ENCODE data around the gene TMEM178B. TPM values are rescaled to one million over a fixed set of nuclear protein-coding genes. Genes with fewer than 3 reads are reported as not detected.

TMEM178B gene
- total and polyA plus RNA-seq, 10 of the 15 experiments (the other 5 are each of a cell fraction or from before 2014, with no cell fraction given), result 0.01 to 1.1 (median 0.04) TPM; not detected in 2

GRCh38 chr7:141264511-141264910 lies 190.6 kb downstream of the TMEM178B start:
- in situ Hi-C loops (cut with MboI), result no loop called here
- DNase-seq (ENCODE audit: low read depth, low spot score) (no peak), FAIRE-seq (no peak), ATAC-seq (no peak)
- Histone ChIP-seq H3K9me3 (replicated peaks; ENCODE audit: control insufficient read depth, insufficient read depth, low read length) (no peaks in the 10 kb centered on the region; the same call in 2 of the 3 replicates), H3K79me2 (ENCODE audit: control insufficient read depth, insufficient read depth, low read length) (no peaks in the 10 kb centered on the region), H3K4me1 (ENCODE audit: control insufficient read depth, insufficient read depth, low read length) (no peaks in the 10 kb centered on the region), H4K20me1 (ENCODE audit: control insufficient read depth, insufficient read depth) (no peaks in the 10 kb centered on the region), H3K36me3 (ENCODE audit: control insufficient read depth in 2 of 2, insufficient read depth in 2 of 2, low read length in 1 of 2) (no peaks in the 10 kb centered on the region), H3K4me3 (no peak overlapping the region), H3K27ac (ENCODE audit: control insufficient read depth, insufficient read depth) (no peak overlapping the region), H3K4me2 (ENCODE audit: control insufficient read depth, insufficient read depth) (no peak overlapping the region), H3K27me3 (replicated peaks in 1 of 2; ENCODE audit: control insufficient read depth in 2 of 2, insufficient read depth in 2 of 2, low read length in 1 of 2) (no peaks in the 10 kb centered on the region), H2AFZ (ENCODE audit: control insufficient read depth, low read depth, low read length) (no peak overlapping the region), H3K9ac (ENCODE audit: control insufficient read depth, insufficient read depth, low read length) (no peak overlapping the region)
- ChIA-PET SMC1A (ENCODE audit: uncharacterized antibody, unreplicated experiment) (interaction anchor here (1.0 kb wide), 1 partner anchor 38 kb away, joined by 3 read pairs; no protein-coding TSS in a partner anchor), RAD21 (ENCODE audit: unreplicated experiment) (no interaction called here), CTCF (no interaction called here), POLR2A (no interaction called here)
- WGBS (ENCODE audit: insufficient coverage, insufficient replicate concordance, low lambda C conversion rate, missing lambda C conversion rate), result 40% methylated on average over 2 of the region's 2 CpGs
- intact Hi-C loops (cut with micrococcal nuclease; ENCODE audit: unreplicated experiment), result no loop called here
- no TSS peak for BruUV-seq (replicated peaks)
- TF ChIP-seq ZNF24 (IDR thresholded peaks at IDR 0.05), result no peak

DNA sequence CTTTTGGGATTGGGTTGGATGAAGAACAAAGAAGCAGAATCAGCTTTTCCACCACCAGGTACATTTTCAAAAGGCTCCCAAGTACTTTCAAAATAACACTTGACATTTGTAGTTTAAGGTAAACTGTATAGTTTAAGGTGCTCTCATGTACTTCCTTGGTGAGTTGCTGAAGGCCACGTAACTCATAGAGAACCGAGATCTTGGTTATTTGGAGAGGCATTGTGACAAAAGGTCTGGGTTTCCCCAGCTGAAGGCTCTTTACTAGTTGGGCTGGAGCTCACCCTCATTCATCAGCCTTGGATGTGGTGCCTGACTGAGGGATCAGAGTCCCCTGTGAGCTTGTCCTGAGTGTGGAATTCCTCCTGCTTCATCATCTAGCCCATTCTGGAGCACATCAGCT lies 191.8 kb downstream of the TMEM178B start:
- in situ Hi-C loops (cut with MboI) (no loop called here), intact Hi-C loops (cut with micrococcal nuclease; ENCODE audit: unreplicated experiment) (no loop called here)
- Histone ChIP-seq H3K4me1 (ENCODE audit: control insufficient read depth, insufficient read depth, low read length) (no peaks in the 10 kb centered on the region), H4K20me1 (ENCODE audit: control insufficient read depth, insufficient read depth) (no peaks in the 10 kb centered on the region), H3K27me3 (replicated peaks in 1 of 2; ENCODE audit: control insufficient read depth in 2 of 2, insufficient read depth in 2 of 2, low read length in 1 of 2) (no peaks in the 10 kb centered on the region), H3K9me3 (replicated peaks; ENCODE audit: control insufficient read depth, insufficient read depth, low read length) (no peaks in the 10 kb centered on the region), H3K36me3 (ENCODE audit: control insufficient read depth in 2 of 2, insufficient read depth in 2 of 2, low read length in 1 of 2) (no peaks in the 10 kb centered on the region), H3K27ac (ENCODE audit: control insufficient read depth, insufficient read depth) (no peak overlapping the region), H3K9ac (ENCODE audit: control insufficient read depth, insufficient read depth, low read length) (no peak overlapping the region), H3K4me3 (no peak overlapping the region), H2AFZ (ENCODE audit: control insufficient read depth, low read depth, low read length) (no peak overlapping the region), H3K4me2 (ENCODE audit: control insufficient read depth, insufficient read depth) (no peak overlapping the region), H3K79me2 (ENCODE audit: control insufficient read depth, insufficient read depth, low read length) (no peaks in the 10 kb centered on the region)
- no peak for ATAC-seq
- 21% methylated on average over 2 of the region's 2 CpGs for WGBS (ENCODE audit: insufficient coverage, insufficient replicate concordance, low lambda C conversion rate, missing lambda C conversion rate)
- CTCF ChIA-PET, result interaction anchor here (0.8 kb wide), 1 partner anchor 9 kb away, joined by 4 read pairs; no protein-coding TSS in a partner anchor
- POLR2A ChIA-PET, result no interaction called here
- no peak for FAIRE-seq
- RAD21 ChIA-PET (ENCODE audit: unreplicated experiment), result interaction anchor here (1.1 to 1.5 kb wide), 2 partner anchors 13 to 251 kb away, joined by 3 to 4 read pairs; partner anchors contain the start of gene MRPS33
- no TSS peak for BruUV-seq (replicated peaks)
- SMC1A ChIA-PET (ENCODE audit: uncharacterized antibody, unreplicated experiment), result no interaction called here
- DNase-seq (ENCODE audit: low read depth, low spot score), result no peak
- TF ChIP-seq POLR2AphosphoS5 (IDR thresholded peaks at IDR 0.05; ENCODE audit: low read length) (no peak), RFX5 (IDR thresholded peaks at IDR 0.05; ENCODE audit: low read depth, low read length) (no peak), ETV6 (conservative IDR thresholded peaks at IDR 0.05 in 1 of 2, IDR thresholded peaks at IDR 0.05 in 1 of 2; ENCODE audit: borderline replicate concordance in 1 of 2, low read depth in 1 of 2) (no peak), ATF3 (IDR thresholded peaks at IDR 0.05; ENCODE audit: borderline replicate concordance, extremely low read depth, low read depth, low read length) (no peak), RBBP5 (conservative IDR thresholded peaks at IDR 0.05) (no peak), IKZF1 (conservative IDR thresholded peaks at IDR 0.05) (no peak), POU2F2 (IDR thresholded peaks at IDR 0.05; ENCODE audit: borderline replicate concordance, low read depth, low read length) (no peak), NR2C1 (IDR thresholded peaks at IDR 0.05) (no peak), RELA (IDR thresholded peaks at IDR 0.05; ENCODE audit: borderline replicate concordance, partially characterized antibody) (no peak), ZNF207 (IDR thresholded peaks at IDR 0.05; ENCODE audit: borderline replicate concordance) (no peak), YBX1 (IDR thresholded peaks at IDR 0.05) (no peak), NBN (IDR thresholded peaks at IDR 0.05) (no peak), STAT3 (IDR thresholded peaks at IDR 0.05; ENCODE audit: low read depth, low read length) (no peak), MYB (IDR thresholded peaks at IDR 0.05; ENCODE audit: borderline replicate concordance, low read depth, low read length) (no peak), JUND (IDR thresholded peaks at IDR 0.05; ENCODE audit: low read depth, low read length) (no peak), CREB1 (IDR thresholded peaks at IDR 0.05; ENCODE audit: low read depth) (no peak)
- TF ChIP-seq, protein P1, sequence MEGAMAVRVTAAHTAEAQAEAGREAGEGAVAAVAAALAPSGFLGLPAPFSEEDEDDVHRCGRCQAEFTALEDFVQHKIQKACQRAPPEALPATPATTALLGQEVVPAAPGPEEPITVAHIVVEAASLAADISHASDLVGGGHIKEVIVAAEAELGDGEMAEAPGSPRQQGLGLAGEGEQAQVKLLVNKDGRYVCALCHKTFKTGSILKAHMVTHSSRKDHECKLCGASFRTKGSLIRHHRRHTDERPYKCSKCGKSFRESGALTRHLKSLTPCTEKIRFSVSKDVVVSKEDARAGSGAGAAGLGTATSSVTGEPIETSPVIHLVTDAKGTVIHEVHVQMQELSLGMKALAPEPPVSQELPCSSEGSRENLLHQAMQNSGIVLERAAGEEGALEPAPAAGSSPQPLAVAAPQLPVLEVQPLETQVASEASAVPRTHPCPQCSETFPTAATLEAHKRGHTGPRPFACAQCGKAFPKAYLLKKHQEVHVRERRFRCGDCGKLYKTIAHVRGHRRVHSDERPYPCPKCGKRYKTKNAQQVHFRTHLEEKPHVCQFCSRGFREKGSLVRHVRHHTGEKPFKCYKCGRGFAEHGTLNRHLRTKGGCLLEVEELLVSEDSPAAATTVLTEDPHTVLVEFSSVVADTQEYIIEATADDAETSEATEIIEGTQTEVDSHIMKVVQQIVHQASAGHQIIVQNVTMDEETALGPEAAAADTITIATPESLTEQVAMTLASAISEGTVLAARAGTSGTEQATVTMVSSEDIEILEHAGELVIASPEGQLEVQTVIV (IDR thresholded peaks at IDR 0.05; ENCODE audit: borderline replicate concordance, partially characterized antibody), result no peak

All from GM12878 (cell line).